ENCODE data around the gene ENTR1.

ENTR1 gene

GRCh38 chr9:136396219-136396515 lies 14.2 kb downstream of the ENTR1 start:
- no peak for DNase-seq (ENCODE audit: low read depth)

- DNase-seq (ENCODE audit: low read depth), result no peak
Observed at GRCh38 chr9:136395345-136396218, 14.8 kb downstream of the ENTR1 start.

DNA sequence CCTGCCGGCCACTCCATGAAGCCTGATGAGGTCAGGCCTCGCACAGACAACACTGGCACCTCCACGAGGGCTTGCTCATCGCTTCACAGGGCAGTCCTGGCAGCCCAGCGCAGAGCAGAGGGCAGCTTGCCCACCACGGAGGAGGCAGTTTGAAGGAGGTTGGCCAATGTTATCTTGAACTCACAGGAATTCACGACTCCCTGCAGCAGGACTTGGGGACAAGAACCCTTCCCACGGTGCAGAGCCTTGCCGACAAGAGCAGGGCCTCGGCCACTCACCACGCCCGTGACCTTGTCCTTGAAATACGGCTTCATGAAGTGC lies 15.4 kb downstream of the ENTR1 start:
- DNase-seq (ENCODE audit: low read depth), result no peak

DNA sequence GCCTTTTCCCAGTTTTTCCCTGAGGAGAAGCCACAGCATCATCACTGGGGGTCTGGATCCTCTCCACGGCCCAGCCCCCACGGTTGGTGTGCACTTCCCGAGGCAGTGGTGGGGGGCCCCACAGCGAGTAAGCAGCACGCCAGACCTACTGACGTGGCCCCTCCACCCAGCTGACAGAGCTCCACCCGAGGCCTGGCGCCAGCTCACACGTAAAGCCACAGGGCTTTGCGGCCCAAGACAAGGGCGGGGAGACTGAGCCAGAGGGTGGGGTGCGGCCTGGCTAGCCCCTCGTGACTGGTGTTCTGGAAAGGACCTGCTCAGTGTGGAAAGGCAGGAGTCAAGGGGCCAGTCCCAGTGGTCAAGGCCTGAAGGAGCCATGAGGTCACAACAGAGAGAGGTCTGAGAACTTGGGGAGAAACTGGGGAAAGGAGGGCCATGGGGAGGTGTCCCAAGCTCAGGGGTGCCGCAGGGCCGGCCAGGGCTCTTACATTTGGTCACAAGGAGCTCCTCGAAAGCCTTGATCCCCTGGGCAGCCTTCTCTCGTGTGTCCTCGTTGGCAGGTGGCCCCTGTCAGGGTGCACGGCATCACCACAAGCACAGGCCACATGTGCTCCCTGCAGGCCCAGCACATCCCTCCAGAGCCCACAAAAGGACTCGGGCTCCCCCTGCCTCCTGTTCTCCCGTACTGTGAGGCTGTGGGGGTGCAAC lies 15.9 kb downstream of the ENTR1 start:
- no peak for DNase-seq (ENCODE audit: low read depth)

DNA sequence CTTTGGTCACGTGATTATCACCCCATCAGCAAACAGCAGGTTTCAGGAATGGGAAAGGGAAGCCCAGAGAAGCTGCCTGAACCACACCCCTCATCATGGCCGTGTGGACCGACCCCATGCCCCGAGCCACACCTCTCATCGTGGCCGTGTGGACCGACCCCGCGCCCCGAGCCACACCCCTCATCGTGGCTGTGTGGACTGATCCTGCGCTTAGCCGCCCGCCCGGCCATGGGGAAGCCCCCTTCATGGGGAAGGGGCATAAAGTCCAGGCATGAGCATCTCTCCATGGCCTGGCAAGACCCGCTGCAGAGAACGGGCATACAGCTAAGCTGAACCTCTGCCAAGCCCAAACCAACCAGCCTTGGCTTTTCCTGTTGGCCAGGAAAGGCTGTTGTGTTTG lies 16.9 kb downstream of the ENTR1 start:
- DNase-seq (ENCODE audit: low read depth), result no peak

- no peak for DNase-seq (ENCODE audit: low read depth)
Observed at GRCh38 chr9:136392538-136393449, 17.6 kb downstream of the ENTR1 start.

GRCh38 chr9:136391737-136392537 lies 18.5 kb downstream of the ENTR1 start:
- DNase-seq (ENCODE audit: low read depth), result no peak

- DNase-seq (ENCODE audit: low read depth), result no peak
Observed at GRCh38 chr9:136389396-136389795, 21.0 kb downstream of the ENTR1 start.

- DNase-seq (ENCODE audit: low read depth), result no peak
Observed at GRCh38 chr9:136387217-136387616, 23.2 kb downstream of the ENTR1 start.

DNA sequence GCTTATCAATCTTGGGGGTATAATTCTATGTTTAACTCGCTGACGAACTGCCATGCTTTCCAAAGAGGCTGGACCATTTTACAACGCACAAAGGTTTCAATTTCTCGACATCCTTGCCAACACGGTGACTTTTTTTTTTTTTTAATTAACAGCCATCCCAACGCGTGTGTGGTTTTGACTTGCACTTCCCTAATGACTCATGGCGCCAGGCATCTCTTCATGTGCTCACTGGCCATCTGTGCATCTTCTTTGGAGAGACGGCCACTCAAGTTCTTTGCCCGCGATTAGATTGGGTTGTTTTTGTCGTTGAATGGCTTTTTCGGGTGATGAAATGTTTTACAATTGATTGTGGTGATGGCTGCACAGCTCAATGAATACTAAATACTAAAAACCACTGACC lies 24.4 kb downstream of the ENTR1 start:
- DNase-seq (ENCODE audit: low read depth), result no peak

DNA sequence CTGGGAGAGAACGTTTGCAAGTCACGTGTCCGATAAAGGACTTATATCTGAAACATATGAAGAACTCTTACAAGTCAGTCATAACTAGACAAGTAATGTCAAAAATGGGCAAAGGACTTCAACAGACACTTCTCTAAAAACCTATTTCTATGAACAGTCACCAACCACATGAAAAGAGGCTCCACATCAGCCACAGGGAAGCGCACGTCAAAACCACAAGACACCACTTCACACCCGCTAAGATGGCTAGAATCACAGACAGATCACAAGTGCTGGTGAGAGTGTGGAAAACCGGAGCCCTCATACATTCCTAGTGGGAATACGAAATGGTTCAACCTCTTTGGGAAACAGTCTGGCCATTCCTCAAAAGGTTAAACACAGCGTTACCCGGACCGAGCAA lies 25.4 kb downstream of the ENTR1 start:
- no peak for DNase-seq (ENCODE audit: low read depth)

DNA sequence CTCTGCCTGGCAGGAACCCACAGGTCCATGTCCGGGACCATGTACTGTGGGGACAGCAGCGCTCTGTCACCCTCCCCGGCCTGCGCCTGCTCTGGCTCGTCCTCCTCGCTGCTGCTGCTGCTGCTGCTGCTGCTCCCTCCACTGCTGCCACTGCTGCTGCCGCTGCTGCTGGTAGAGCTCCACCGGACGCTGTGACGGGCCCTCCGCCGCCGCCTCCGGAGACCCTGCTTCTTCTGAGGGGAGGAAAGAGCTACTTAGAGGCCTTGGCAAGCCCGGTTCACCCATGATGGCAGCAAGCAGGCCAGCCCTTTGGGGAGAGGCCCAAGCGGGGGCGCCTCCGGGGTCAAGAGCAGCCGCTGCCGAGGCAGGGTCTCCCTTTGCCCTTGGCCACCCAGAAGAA lies 27.0 kb downstream of the ENTR1 start:
- no peak for DNase-seq (ENCODE audit: low read depth)

DNA sequence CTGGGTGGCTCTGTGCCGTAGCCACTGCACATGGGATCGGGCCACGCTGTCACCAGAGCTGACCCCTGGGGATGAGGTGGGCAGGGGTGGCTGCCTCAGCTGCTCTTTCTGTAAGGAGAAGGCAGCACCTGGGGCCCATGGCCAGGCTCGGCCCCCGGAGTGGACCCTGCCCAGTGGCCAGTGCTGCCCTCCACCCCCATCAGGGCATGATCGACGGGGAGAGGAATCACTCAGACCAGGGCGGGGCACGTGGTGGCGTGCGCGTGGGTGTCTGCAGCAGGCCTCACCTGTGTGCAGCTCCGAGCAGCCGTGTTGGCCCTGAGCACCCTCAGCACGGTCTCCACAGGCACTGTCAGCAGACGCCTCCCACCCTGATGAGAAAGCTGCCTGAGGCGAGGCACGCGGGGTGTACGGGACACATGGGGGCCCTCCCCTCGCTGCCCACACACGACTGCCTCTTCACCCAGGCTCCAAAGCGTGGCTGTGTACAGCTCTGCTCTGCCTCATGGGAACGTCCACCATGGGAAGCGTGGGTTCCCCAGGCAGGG lies 28.4 kb downstream of the ENTR1 start:
- DNase-seq (ENCODE audit: low read depth), result no peak

GRCh38 chr9:136381311-136381710 lies 29.1 kb downstream of the ENTR1 start:
- DNase-seq (ENCODE audit: low read depth), result no peak

GRCh38 chr9:136380381-136380780 lies 30.0 kb downstream of the ENTR1 start:
- DNase-seq (ENCODE audit: low read depth), result no peak

GRCh38 chr9:136379891-136380290 lies 30.5 kb downstream of the ENTR1 start:
- no peak for DNase-seq (ENCODE audit: low read depth)

DNA sequence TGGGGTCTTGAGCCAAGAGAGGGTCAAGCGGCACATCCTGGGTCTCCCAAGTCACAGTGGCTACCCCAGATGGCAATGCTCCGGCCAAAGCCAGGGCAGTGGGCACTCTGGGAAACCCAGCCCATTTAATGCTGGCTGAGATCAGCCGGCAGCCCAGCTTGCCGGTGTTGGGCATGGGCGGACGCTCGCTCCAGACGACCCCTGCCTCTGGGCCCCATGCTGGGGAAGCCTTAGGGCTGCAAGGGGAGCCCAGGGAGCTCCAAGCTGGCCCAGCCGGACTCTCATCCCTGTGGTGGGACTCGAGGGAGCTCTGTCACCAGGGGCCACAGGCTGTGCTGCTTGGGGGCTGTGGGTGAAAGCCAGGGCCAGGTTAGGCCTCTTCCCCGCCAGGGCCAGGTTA lies 31.0 kb downstream of the ENTR1 start:
- DNase-seq (ENCODE audit: low read depth), result no peak

DNA sequence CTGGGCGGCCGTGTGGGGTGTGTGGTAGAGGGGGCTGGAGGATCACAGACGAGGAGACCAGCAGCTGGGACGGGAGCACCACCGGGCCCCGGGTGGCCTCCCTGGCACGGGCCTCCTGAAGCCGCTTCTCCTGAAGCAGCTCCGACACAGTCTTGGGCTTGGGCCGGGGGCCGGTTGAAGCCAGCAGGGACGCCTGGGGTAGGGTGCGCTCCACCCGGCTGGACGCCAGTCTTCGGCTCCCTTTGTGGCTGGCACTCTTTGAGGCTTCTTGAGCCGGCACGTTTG lies 31.5 kb downstream of the ENTR1 start:
- no peak for DNase-seq (ENCODE audit: low read depth)

GRCh38 chr9:136378170-136379002 lies 32.0 kb downstream of the ENTR1 start:
- DNase-seq (ENCODE audit: low read depth), result no peak

GRCh38 chr9:136377341-136378169 lies 32.9 kb downstream of the ENTR1 start:
- no peak for DNase-seq (ENCODE audit: low read depth)

Measured in stimulated activated CD8-positive, alpha-beta memory T cell treated with anti-CD3 and anti-CD28 coated beads, Interleukin-15, amount 100 ng/mL, for 24 hours (primary cell).